Dendritic cell treated with granulocyte-macrophage colony-stimulating factor and Interleukin-4, amounts not matched to agents 40 ng/mL and 50 ng/mL, for 4 days (primary cell): Measurements from ENCODE around the gene GFER.
A peak's percentile ranks its signal among the peaks of the same experiment; 100 is the strongest.
"Not testable (repeated sequence)": the region's sequence is repeated elsewhere in the genome, so short reads cannot be mapped to it uniquely, and the experiment has no call there.

Experiments
- H3K27ac Mint-ChIP-seq: one replicate; pipeline ENCODE4 v1.8.0; 2022; ENCODE audit warnings: mild to moderate bottlenecking, mixed read lengths
- H3K27me3 Mint-ChIP-seq: one replicate; pipeline ENCODE4 v1.8.0; 2022; ENCODE audit warnings: mild to moderate bottlenecking, mixed read lengths
- H3K36me3 Mint-ChIP-seq: one replicate; pipeline ENCODE4 v1.8.0; 2022; ENCODE audit warnings: low read depth, mixed read lengths
- H3K4me1 Mint-ChIP-seq: one replicate; pipeline ENCODE4 v1.8.0; 2022; ENCODE audit warnings: low read depth, mixed read lengths
- H3K4me3 Mint-ChIP-seq: one replicate; pipeline ENCODE4 v1.8.0; 2022; ENCODE audit warnings: mild to moderate bottlenecking, moderate library complexity, mixed read lengths
- H3K9me3 Mint-ChIP-seq: one replicate; pipeline ENCODE4 v1.8.0; 2022; ENCODE audit warnings: mixed read lengths
- intact Hi-C: fragments of 100-400 bp; cut with micrococcal nuclease; formaldehyde crosslinking; loops from one replicate; pipeline ENCODE4 v1.15.0; 2022

The GFER gene

GRCh38 chr16:1946495-1947368 lies 37.3 kb upstream of the GFER start:
- peaks cover 31% of the 10 kb centered on the region for H3K4me1 Mint-ChIP-seq
- H3K36me3 Mint-ChIP-seq, result peaks cover 8% of the 10 kb centered on the region
- H3K9me3 Mint-ChIP-seq, result no peaks in the 10 kb centered on the region
- H3K4me3 Mint-ChIP-seq, result no peak overlapping the region
- no peak overlapping the region for H3K27ac Mint-ChIP-seq
- intact Hi-C loops, result no loop called here
- no peaks in the 10 kb centered on the region for H3K27me3 Mint-ChIP-seq

- intact Hi-C loops, result no loop called here
- H3K36me3 Mint-ChIP-seq, result peaks cover 7% of the 10 kb centered on the region
- H3K4me3 Mint-ChIP-seq, result no peak overlapping the region
- no peaks in the 10 kb centered on the region for H3K27me3 Mint-ChIP-seq
- H3K27ac Mint-ChIP-seq, result no peak overlapping the region
- H3K9me3 Mint-ChIP-seq, result no peaks in the 10 kb centered on the region
- peaks cover 26% of the 10 kb centered on the region for H3K4me1 Mint-ChIP-seq
Measured at GRCh38 chr16:1947369-1947670, 36.7 kb upstream of the GFER start.

- peaks cover 8% of the 10 kb centered on the region for H3K27me3 Mint-ChIP-seq
- no peaks in the 10 kb centered on the region for H3K36me3 Mint-ChIP-seq
- no peak overlapping the region for H3K4me3 Mint-ChIP-seq
- intact Hi-C loops, result no loop called here
- H3K27ac Mint-ChIP-seq, result no peak overlapping the region
- H3K4me1 Mint-ChIP-seq, result peaks cover 8% of the 10 kb centered on the region
- H3K9me3 Mint-ChIP-seq, result no peaks in the 10 kb centered on the region
Measured at GRCh38 chr16:1949507-1949906, 34.5 kb upstream of the GFER start.

- Mint-ChIP-seq H3K36me3 (no peaks in the 10 kb centered on the region), H3K4me3 (no peak overlapping the region), H3K9me3 (no peaks in the 10 kb centered on the region), H3K27me3 (peaks cover 11% of the 10 kb centered on the region), H3K27ac (no peak overlapping the region), H3K4me1 (peaks cover 5% of the 10 kb centered on the region)
- intact Hi-C loops, result no loop called here
Measured at GRCh38 chr16:1950047-1950446, 33.9 kb upstream of the GFER start.

- Mint-ChIP-seq H3K4me3 (no peak overlapping the region), H3K27ac (no peak overlapping the region), H3K36me3 (no peaks in the 10 kb centered on the region), H3K4me1 (peaks cover 3% of the 10 kb centered on the region), H3K27me3 (peaks cover 11% of the 10 kb centered on the region), H3K9me3 (no peaks in the 10 kb centered on the region)
- intact Hi-C loops, result no loop called here
Measured at GRCh38 chr16:1950559-1950958, 33.4 kb upstream of the GFER start.

GRCh38 chr16:1953734-1954133 lies 30.3 kb upstream of the GFER start:
- Mint-ChIP-seq H3K4me3 (no peak overlapping the region), H3K4me1 (peaks cover 3% of the 10 kb centered on the region)

GRCh38 chr16:1957434-1958142 lies 26.4 kb upstream of the GFER start:
- H3K9me3 Mint-ChIP-seq, H3K27ac Mint-ChIP-seq, intact Hi-C loops, H3K4me3 Mint-ChIP-seq: not testable (repeated sequence)
- H3K4me1 Mint-ChIP-seq, result peaks cover 37% of the 10 kb centered on the region
- peaks cover 33% of the 10 kb centered on the region for H3K36me3 Mint-ChIP-seq
- H3K27me3 Mint-ChIP-seq, result peaks cover 34% of the 10 kb centered on the region

More at GRCh38 chr16:1953734-1954133, 30.3 kb upstream of the GFER start:
- Mint-ChIP-seq H3K9me3 (no peaks in the 10 kb centered on the region), H3K27ac (no peak overlapping the region), H3K27me3 (peaks cover 30% of the 10 kb centered on the region), H3K36me3 (no peaks in the 10 kb centered on the region)
- intact Hi-C loops, result no loop called here

GRCh38 chr16:1958143-1958491 lies 25.9 kb upstream of the GFER start:
- H3K27ac Mint-ChIP-seq, intact Hi-C loops: not testable (repeated sequence)

GRCh38 chr16:1958715-1959268 lies 25.2 kb upstream of the GFER start:
- peaks cover 30% of the 10 kb centered on the region for H3K27me3 Mint-ChIP-seq
- intact Hi-C loops, result no loop called here
- H3K4me3 Mint-ChIP-seq, result peak overlapping the region; percentile 98
- H3K4me1 Mint-ChIP-seq, result peaks cover 49% of the 10 kb centered on the region
- no peaks in the 10 kb centered on the region for H3K9me3 Mint-ChIP-seq
- H3K36me3 Mint-ChIP-seq, result peaks cover 45% of the 10 kb centered on the region
- peak overlapping the region; percentile 96 for H3K27ac Mint-ChIP-seq

More at GRCh38 chr16:1958143-1958491, 25.9 kb upstream of the GFER start:
- H3K4me1 Mint-ChIP-seq, result peaks cover 43% of the 10 kb centered on the region
- not testable (repeated sequence) for H3K4me3 Mint-ChIP-seq, H3K9me3 Mint-ChIP-seq
- H3K27me3 Mint-ChIP-seq, result peaks cover 31% of the 10 kb centered on the region
- H3K36me3 Mint-ChIP-seq, result peaks cover 39% of the 10 kb centered on the region

GRCh38 chr16:1959269-1960039 lies 24.5 kb upstream of the GFER start, which contains the start of gene NDUFB10:
TSS of gene NDUFB10 (plus strand) at chr16:1959538. CDS start at chr16:1959625, 87 bp downstream.
- Mint-ChIP-seq H3K27ac (peak within 1 kb of the TSS; percentile 96), H3K27me3 (peaks cover 27% of the 10 kb centered on the region), H3K4me1 (peaks cover 54% of the 10 kb centered on the region), H3K9me3 (no peaks in the 10 kb centered on the region), H3K36me3 (peaks cover 52% of the 10 kb centered on the region), H3K4me3 (peak within 1 kb of the TSS; percentile 98)
- intact Hi-C loops, result no loop called here

GRCh38 chr16:1960665-1961630 lies 23.0 kb upstream of the GFER start:
- H3K4me1 Mint-ChIP-seq, result peaks cover 61% of the 10 kb centered on the region
- H3K4me3 Mint-ChIP-seq, result peak overlapping the region; percentile 98
- H3K36me3 Mint-ChIP-seq, result peaks cover 64% of the 10 kb centered on the region
- H3K27ac Mint-ChIP-seq, result peak overlapping the region; percentile 96
- intact Hi-C loops, result no loop called here
- peaks cover 23% of the 10 kb centered on the region for H3K27me3 Mint-ChIP-seq
- no peaks in the 10 kb centered on the region for H3K9me3 Mint-ChIP-seq

GRCh38 chr16:1961651-1962067 lies 22.3 kb upstream of the GFER start:
- intact Hi-C loops, result no loop called here
- Mint-ChIP-seq H3K36me3 (peaks cover 64% of the 10 kb centered on the region), H3K27ac (no peak overlapping the region), H3K4me1 (peaks cover 62% of the 10 kb centered on the region), H3K27me3 (peaks cover 23% of the 10 kb centered on the region), H3K9me3 (no peaks in the 10 kb centered on the region), H3K4me3 (no peak overlapping the region)
